ENCODE results near the gene RPA3.

DNA sequence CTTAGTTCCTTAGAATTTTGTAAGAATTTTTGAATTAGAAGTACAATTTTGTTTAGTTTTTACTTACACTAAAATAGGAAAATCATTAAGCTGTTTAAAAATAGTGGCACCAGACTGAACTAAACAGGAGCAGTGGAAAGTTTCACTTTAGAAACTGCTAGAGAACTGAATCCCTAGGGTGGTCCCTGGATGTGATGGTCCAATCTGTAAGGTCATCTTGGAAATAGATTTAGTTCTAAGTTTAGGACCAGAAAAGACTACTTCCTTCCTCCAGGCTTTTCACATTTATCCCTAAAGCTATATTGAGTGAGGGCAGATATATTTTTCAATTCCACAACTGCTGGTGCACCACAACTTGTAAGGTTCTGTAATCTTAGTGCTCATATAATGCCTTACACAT lies 19.0 kb downstream of the RPA3 start:
- TF ChIP-seq, protein P1, sequence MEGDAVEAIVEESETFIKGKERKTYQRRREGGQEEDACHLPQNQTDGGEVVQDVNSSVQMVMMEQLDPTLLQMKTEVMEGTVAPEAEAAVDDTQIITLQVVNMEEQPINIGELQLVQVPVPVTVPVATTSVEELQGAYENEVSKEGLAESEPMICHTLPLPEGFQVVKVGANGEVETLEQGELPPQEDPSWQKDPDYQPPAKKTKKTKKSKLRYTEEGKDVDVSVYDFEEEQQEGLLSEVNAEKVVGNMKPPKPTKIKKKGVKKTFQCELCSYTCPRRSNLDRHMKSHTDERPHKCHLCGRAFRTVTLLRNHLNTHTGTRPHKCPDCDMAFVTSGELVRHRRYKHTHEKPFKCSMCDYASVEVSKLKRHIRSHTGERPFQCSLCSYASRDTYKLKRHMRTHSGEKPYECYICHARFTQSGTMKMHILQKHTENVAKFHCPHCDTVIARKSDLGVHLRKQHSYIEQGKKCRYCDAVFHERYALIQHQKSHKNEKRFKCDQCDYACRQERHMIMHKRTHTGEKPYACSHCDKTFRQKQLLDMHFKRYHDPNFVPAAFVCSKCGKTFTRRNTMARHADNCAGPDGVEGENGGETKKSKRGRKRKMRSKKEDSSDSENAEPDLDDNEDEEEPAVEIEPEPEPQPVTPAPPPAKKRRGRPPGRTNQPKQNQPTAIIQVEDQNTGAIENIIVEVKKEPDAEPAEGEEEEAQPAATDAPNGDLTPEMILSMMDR (IDR thresholded peaks at IDR 0.05; ENCODE audit: low read length): no peak
- no peak for TF ChIP-seq EZH2 (IDR thresholded peaks at IDR 0.05; ENCODE audit: borderline replicate concordance, low read length)

Data from OCI-LY1 (cell line).